Measurements from ENCODE around the gene AGO1.
"Not testable (repeated sequence)": the region's sequence is repeated elsewhere in the genome, so short reads cannot be mapped to it uniquely, and the experiment has no call there.

Gene AGO1

DNA sequence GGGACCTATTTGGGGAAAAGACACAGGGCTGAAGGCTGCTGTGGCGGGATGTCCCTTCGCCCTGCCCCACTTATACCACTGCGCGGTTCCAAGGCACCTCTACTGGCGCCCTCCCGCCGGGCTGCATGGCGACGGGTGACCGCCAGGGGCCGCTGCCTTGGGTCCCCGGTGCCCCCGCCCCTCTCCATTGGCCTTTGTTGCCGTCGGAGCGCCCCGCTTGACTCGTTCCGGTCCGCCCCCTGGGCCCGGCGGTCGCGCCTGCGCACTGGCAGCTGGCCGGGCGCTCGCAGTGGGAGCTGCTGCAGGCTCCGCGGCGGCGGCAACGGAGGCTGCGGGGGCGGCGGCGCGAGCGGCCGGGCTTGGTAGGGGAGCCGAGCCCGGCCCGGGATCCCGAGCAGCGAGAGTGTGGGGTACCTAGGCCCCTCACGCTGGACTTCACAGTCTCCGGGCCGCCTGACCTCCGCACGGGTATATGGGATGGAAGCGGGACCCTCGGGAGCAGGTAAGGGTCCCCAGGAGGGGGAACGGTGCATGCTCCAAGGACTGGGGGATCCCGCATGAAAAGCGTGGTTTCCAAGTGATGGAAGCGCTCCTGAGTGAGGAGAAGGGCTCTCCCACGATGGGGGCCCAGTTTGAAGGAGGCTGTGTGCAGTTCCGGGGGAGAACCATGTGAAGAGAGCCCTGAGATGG lies at the start of gene AGO1:
Gene AGO1, plus strand, starts transcription at position 265 of the 690 bp plus-strand sequence. Its CDS starts 213 bp downstream, at position 478.
- DNase-seq: peak; percentile 98

DNA sequence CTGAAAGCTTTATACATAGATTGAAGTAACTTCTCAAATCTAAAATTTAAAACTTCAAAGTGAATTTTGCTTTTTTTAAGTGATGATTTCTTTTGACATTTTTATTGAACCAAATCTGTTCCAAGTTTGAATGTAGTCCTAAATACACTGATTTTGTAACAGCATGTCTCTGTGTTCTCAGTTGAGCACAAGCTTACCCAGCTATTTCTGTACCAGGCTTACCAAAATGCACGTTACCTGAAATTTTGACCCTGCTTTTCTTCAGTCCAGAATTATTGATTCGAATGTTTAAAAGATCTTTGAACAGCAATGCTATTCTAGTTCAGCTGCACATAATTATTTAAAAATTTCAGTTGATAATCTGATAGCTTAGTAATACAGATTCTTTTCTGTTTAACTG lies 49.6 kb upstream of the AGO1 start:
- DNase-seq: no peak

DNA sequence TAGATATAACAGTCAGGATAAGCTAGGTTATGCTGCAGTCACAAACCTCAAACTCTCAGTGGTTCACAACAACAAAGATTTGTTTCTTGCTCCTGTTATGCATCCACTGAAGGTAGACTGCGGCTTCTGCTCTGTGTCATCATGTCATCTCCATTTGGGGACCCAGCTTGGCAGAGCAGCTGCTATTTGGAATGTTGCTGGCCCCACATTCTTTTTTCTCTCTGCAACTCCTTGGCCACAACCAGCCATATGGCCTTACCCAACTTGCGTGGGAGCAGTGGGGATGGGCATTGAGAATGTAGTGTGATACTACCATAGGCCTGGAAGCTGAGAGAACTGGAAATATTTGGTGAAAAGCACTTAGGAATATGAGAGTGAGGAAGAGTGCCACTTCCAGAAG lies 48.8 kb upstream of the AGO1 start:
- no peak for DNase-seq

DNA sequence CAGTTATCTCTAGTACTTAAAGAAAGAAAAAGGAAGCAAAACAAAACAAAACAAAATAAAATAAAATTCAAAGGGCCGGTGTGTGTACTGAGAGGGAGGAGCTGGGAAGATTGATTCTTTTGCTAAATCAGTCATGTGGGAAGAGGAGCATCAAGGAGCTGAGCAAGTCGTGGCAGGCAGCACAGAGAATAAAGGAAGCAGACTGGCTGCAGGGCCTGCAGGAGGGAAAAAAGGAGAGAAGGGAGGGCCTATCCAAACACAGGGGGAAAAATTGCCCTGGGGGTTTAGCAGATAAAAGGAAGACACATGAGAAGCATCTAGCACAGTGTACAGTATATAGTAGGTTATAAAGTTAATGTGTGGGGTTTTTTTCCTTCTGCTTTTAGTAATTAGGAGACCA lies 47.6 kb upstream of the AGO1 start:
- DNase-seq: no peak

DNA sequence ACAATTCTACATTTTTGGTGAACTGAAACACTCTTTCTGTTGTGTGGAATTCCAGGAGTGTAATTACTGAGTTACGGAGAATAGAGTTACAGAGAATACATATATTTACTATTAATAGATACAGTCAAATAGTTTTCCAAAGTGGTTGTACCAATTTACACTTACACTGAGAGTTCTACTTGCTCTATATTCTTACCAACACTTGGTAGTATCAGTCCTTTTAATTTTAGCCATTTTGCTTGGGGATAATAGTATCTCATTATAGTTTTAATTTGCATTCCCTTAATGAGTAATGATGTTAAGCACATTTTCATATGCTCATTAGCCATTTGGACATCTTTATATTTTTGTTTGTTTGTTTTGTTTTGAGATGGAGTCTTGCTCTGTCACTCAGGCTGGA lies 46.3 kb upstream of the AGO1 start:
- DNase-seq: no peak

DNA sequence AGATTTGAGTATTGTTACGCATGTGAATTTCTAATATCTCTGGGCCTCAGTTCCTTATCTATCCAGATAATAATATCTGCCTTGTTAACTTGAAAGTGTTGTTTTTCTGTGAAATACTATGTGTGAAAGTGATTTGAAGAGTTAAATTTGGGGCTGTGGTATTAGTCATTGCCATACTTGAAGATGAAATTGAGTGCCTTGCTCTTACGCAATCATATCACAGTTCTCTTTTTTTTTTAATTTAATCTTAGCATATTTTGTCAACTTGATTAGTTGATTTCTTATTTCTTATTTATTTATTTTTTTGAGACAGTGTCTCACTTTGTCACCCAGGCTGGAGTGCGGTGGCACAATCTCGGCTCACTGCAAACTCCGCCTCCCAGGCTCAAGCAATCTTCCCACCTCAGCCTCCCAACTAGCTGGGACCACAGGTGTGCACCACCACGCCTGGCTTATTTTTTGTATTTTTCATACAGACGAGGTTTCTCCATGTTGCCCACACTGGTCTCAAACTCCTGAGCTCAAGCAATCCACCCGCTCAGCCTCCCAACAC lies 44.2 kb upstream of the AGO1 start:
- DNase-seq: no peak

DNA sequence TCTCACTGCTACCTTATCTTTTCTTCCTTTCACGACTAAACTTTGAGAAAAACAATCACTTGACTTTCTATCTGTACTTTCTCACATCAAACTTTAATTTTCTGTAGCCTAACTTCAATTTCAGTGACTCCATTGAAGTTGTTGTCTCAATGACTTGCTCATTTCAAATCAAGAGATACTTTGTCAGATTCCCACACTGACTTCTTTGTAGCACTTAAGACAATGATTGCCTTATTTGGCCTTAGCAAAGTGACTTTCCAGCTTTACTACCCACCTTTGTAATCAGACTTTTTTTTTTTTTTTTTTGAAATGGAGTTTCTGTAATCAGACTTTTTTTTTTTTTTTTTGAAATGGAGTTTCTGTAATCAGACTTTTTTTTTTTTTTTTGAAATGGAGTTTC lies 38.2 kb upstream of the AGO1 start:
- DNase-seq: no peak

DNA sequence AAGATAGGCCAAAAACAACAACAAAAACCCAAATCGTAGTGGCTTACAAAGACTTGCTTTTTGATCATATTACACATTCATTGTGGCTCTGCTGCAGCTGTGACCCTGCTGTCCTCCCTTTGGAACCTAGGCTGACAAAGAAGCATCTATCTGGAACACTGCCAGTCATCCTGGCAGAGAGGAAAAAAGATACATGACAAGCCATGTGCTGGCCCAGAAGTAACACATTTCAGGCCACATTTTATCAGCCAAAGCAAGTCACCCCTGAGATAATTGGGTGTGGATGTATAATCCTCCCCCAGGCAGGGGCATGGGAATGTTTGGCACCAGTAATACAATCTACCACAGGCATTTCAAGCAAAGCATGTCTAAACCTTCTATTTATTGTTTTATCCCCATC lies 37.2 kb upstream of the AGO1 start:
- DNase-seq: no peak

DNA sequence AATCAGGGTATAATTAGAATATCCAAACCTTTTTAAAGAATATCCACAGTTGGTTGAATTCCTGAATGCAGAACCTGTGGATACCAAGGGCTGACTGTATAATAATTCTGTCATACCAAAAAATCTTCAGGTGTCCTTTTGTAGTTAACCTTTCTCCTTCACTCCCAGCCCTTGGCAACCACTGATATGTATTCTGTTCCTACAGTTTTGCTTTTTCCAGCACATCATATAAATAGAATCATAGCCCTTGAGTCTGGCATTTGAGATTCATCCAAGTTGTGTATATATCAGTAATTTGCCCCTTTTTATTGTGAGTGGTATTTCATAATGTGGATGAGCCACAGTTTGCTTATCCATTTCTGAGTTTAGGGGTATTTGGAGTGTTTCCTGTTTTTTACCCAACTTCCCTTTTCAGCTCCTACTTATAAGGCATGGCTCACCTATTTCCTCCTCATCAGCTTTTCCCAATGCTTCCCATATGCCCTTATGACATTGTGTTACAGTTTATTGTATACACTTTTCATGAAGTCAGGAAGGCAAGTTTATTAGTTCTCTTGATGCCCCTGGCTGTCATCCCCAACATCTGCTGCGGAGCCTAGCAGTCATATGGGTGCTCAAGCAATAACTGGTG lies 35.0 kb upstream of the AGO1 start:
- DNase-seq: no peak

DNA sequence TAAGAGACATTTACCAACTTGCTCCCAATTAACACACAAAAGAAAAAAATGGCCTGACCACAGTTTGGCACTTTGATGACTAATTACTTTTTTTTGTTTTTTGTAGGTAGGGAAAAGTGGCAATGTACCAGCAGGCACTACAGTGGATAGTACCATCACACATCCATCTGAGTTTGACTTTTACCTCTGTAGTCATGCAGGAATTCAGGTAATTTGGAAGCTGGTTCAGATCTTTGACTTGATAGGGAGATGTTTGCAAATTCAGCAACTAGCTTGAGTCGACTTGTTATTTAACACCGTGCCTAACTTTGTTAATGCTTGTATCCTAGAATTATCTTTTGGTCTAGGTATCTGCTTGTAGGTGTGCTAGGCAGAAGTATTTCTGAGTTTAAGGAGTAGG lies 33.0 kb upstream of the AGO1 start:
- no peak for DNase-seq

DNA sequence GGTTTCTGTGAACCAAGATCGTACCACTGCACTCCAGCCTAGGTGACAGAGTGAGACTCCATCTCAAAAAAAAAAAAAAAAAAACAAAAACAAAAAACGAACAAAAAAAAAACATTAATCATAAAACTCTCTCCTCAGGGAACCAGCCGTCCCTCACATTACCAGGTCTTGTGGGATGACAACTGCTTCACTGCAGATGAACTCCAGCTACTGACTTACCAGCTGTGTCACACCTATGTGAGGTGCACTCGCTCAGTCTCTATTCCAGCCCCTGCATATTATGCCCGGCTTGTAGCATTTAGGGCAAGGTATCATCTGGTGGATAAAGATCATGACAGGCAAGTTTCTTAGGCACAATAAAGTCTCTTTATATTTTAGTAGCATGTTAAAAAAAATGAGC lies 32.3 kb upstream of the AGO1 start:
- no peak for DNase-seq

DNA sequence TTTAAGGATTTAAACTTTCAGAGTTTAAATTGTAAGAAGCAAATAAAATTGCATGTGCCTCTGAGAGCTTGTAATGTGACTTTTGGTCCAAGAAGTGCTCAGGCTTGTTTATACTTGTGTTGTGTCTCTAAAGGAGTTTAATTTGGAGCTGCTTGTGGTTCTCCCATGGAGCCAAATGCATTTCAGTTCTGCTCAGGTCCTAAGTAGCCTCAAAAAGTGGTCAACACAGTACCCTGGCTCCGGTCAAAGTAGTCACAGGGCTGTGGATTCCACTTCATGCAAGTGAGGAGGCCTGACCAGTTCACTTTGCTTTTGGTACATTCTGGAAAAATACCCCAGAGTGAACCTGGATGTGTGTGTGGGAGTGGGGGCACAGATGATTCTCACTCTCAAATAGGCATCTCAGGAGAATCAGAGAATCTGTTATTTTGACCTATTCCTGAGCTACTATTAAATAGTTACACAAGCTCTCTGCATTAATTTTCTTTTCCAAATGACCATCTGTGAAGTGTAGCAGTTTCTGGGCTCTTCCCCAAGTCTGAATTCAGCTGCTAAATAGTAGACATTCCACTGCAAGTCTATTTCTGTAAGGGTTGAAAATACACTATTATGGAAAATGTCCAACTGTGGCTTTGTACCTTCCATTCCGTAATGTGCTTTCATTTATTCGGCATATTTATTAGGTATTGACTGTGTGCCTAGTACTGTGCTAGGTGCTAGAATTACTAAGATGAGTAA lies 31.7 kb upstream of the AGO1 start:
- no peak for DNase-seq

DNA sequence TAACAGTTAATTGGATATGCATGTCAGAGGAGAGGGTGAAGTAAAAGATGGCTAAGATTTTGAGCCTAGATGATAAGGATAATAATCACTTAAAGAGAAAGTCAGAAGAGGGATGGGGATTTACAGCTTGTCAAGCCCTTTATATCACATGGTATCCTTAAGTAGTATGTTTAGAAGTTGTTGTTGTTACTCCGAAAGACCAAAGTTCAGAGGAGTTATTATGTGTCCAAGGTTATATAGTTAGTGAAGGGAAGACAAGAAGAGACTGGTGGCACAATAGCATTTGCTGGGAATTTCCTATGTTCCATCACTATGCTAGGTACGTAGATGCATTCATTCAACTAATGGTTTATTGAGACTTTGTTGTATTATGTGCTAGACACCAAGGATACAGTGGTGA lies 30.8 kb upstream of the AGO1 start:
- DNase-seq: no peak

DNA sequence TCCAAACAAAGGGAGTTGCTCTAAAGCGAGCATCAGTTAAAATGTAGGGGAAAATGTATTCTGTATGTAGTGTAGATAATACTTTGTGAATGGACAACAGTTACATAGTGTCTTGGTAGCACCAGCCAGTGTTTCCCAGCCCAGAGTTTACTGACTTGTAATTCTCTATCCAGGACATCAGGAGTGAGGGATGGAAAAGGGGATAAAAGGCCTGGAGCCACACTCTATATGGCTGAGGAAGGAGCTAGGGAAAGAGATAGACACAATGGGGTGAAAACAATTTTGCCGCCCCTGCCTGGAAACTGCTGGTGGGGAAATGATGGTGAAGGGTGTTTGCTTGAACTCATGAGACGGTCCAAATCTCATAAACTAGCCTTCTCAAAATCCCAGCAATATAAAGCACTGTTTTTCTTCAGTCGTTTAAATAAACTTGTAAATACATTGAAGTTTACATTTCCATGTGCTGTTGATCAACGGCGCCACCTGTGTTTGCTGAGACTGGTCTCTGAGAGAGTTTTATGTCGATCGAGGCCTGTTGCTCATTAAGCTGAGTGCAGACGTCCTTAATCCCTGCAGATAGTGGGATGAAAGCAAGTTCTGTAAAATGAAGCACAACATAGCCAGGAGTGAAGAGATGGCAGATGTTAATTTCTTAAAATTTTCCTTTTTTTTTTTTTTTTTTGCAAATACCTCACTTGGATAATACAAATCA lies 27.9 kb upstream of the AGO1 start:
- no peak for DNase-seq

DNA sequence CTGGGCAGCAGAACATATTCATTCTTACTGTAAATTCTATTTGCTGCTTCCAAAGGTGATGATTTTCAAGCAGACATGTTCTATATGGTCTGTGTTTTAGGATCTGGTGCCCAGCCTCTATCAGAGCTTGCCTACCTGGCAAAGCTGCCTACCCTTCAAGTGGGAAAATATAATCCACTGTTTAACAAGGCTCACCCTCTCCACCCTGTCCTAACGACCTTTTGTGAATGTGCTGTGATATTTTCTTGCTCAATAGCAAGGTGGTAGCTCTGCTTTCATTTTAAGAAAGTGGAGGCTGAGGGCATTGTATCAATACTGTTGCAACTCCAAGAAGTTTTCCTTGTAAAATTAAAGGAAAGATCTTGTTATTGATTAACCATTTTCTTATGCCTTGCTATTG lies 26.0 kb upstream of the AGO1 start:
- DNase-seq: no peak

DNA sequence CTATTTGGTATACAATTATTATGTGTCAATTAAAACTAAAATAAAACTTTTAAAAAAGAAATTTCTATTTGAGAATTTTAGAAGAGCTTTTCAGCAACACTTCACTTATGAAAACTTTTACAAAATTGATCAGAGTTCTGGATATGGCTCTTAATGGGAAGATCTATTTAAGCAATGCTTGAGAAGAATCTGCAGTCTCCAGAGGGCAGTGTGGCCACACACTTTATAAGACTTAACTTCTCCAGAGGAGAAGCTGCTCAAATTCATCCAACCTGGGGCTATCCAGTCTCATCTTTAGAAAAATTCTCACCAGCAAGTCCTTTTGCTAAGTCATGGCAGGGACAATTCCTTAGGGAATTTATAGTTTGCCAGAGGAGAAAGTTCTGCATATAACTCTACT lies 25.2 kb upstream of the AGO1 start:
- no peak for DNase-seq

DNA sequence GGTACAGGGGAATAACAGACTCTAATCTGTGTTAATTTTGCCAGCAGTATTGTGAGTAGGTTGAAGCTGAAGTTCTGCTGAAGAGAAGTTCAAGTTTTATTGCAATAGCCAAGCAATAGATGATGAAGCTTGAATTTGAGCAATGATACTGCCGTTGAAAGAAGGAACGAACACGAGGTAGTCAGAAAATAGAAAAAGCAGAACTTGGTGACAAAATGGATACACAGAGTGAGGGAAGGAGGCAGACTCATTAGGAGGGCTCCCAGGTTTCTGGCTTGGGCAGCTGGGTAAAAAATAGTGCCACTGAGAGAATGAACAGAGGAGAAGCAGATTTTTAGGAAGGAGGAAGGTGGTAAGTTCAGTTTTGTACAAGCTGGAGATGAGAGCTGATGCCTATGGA lies 22.3 kb upstream of the AGO1 start:
- no peak for DNase-seq

DNA sequence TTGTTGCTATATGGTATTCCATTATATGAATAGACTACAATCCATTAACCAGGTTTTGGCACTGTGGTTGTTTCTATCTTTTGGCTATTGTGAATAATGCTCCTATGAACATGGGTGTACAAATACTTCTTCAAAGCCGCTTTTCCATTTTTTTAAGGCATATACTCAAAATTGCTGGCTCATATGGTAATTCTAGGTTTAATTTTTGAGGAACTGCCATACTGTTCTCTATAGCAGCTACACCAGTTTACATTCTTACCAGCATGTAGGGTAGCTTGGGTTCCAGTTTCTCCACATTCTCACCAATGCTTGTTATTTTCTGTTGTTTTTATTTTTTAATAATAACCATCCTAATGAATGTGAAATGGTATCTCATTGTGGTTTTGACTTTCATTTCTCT lies 19.9 kb upstream of the AGO1 start:
- DNase-seq: no peak

DNA sequence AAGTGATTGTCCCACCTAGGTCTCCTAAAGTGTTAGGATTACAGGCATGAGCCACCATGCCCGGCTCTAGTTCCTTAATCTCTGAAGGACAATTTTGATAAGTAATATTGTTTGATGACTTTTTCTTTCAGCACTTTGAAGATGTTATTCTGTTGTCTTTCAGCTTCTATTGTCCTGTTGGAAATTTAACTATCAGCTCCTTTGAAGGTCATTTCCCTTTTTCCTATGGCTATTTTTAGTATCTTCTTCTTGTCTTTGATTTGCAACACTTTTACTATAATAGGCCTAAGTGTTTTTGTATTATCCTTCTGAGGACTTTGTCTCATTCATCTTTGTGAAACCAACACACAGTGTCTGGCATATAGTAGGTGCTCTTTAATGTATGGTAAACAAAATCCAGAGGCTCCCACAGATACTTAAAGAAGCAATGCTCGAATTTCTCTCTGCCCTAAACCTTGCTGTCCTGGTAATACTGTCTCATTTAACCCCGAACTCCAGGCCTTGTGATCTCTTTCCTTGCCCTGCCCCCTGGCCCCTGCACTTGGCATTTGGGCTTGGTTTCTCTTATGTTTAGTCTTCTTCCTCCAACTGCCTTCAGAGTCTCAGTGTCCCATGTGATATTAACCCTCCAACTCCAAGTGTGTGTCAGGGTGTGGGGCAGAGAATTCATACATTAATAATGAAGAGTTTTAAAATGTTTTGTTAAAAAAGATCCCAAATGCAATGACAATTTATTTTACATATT lies 19.0 kb upstream of the AGO1 start:
- DNase-seq: no peak

DNA sequence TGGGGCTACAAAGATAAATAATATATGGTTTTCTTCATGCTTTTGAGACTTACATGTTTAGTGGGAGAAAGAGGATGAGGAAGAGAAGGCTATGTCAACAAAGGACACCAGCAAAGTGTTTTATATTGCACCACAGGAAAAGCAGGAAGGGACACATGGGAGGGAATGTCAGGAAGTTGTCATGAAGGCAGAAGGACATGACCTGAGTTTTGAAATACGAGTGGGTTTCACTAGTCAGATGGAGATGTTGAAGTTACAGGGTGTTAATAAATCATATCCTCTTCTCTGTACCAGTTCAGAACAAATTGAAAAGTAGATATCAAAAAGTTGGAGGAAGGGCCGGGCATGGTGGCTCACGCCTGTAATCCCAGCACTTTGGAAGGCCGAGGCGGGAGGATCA lies 18.2 kb upstream of the AGO1 start:
- DNase-seq: no peak

DNA sequence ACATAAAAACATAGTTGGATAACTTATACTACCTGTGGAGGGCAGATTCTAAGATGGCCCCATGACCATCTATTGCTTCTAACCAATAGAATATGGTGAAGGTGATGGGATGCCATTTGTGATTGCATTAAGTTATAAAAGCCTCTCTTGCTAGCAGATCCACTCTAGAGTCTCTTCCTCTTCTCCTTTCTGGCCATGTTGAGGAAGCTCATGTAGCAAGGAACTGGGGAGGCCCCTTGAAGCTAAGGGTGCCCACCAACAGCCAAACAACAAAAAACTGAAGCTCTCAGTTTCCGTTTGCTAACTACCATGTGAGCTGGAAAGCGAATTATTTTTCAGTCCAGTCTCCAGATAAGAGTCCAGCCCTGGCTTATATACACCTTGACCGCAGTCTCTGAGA lies 16.0 kb upstream of the AGO1 start:
- DNase-seq: no peak

DNA sequence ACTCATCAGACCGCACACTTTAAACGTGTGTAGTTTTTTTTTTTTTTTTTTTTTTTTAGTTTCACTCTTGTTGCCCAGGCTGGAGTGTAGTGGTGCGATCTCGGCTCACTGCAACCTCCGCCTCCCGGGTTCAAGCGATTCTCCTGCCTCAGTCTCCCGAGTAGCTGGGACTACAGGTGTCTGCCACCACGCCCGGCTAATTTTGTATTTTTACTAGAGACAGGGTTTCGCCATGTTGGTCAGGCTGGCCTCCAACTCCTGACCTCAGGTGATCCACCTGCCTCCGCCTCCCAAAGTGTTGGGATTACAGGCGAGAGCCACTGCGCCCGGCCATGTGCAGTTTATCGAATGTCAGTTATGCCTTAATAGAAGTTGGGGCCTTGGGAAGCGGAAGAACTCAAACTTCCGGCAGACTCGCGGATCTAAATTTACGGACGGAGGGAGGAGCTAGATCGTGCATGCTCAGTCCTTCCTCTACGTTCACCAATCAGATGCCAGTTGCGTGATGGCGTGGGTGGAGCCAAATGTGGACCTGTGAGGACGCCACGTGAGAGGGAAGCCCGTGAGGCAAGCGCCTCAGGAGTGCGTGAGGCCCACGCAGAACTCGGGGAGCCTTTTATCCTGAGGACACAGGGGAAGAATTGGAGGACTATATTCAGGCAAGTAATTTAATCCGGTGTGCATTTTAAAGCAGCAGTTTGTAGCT lies 13.6 kb upstream of the AGO1 start:
- not testable (repeated sequence) for DNase-seq
